ENCODE results near the gene ARFIP2.

DNA sequence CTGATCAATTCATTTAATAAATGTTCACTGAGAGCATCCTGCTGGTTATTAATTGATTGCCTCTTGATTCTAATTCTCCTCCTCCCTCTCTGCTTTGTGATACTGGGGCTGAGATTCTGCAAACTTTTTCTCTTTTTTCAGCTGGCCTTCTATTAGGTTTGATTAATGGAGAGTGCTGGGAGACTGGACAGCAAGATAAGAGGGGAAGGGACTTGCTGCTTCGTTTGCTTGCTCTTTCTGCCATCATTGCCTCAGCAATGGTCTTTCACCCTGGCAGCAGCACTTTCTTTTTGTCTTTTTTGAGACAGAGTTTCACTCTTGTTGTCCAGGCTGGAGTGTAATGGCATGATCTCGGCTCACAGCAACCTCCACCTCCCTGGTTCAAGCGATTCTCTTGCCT, 23.0 kb upstream of the ARFIP2 start:
- TF ChIP-seq, protein P1, sequence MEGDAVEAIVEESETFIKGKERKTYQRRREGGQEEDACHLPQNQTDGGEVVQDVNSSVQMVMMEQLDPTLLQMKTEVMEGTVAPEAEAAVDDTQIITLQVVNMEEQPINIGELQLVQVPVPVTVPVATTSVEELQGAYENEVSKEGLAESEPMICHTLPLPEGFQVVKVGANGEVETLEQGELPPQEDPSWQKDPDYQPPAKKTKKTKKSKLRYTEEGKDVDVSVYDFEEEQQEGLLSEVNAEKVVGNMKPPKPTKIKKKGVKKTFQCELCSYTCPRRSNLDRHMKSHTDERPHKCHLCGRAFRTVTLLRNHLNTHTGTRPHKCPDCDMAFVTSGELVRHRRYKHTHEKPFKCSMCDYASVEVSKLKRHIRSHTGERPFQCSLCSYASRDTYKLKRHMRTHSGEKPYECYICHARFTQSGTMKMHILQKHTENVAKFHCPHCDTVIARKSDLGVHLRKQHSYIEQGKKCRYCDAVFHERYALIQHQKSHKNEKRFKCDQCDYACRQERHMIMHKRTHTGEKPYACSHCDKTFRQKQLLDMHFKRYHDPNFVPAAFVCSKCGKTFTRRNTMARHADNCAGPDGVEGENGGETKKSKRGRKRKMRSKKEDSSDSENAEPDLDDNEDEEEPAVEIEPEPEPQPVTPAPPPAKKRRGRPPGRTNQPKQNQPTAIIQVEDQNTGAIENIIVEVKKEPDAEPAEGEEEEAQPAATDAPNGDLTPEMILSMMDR (optimal IDR thresholded peaks at IDR 0.05 in 1 of 3, IDR thresholded peaks at IDR 0.05 in 1 of 3, conservative IDR thresholded peaks at IDR 0.05 in 1 of 3; ENCODE audit: extremely low read depth in 1 of 3, insufficient read depth in 2 of 3, low read length in 3 of 3), result no peak
- no peak for TF ChIP-seq EZH2 (IDR thresholded peaks at IDR 0.05; ENCODE audit: low read length)

Measured in keratinocyte (primary cell).